ENCODE measurements around the gene KLHL42.

- TF ChIP-seq, protein P1, sequence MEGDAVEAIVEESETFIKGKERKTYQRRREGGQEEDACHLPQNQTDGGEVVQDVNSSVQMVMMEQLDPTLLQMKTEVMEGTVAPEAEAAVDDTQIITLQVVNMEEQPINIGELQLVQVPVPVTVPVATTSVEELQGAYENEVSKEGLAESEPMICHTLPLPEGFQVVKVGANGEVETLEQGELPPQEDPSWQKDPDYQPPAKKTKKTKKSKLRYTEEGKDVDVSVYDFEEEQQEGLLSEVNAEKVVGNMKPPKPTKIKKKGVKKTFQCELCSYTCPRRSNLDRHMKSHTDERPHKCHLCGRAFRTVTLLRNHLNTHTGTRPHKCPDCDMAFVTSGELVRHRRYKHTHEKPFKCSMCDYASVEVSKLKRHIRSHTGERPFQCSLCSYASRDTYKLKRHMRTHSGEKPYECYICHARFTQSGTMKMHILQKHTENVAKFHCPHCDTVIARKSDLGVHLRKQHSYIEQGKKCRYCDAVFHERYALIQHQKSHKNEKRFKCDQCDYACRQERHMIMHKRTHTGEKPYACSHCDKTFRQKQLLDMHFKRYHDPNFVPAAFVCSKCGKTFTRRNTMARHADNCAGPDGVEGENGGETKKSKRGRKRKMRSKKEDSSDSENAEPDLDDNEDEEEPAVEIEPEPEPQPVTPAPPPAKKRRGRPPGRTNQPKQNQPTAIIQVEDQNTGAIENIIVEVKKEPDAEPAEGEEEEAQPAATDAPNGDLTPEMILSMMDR (conservative IDR thresholded peaks at IDR 0.05; ENCODE audit: low read depth, low read length) = no peak
- TF ChIP-seq EZH2 (IDR thresholded peaks at IDR 0.05; ENCODE audit: low read length, unreplicated experiment) (no peak), EZH2phosphoT487 (IDR thresholded peaks at IDR 0.05; ENCODE audit: borderline replicate concordance, low read length) (no peak)
Measured at GRCh38 chr12:27756670-27757195, 23.3 kb upstream of the KLHL42 start.

Measured in PC-3 (cell line).